Gastrocnemius medialis (tissue), 4 donors: ENCODE measurements around the gene GDAP2.

Experiments used
- POLR2A ChIP-seq, 2 donors: fragments of 450-650 bp; IDR thresholded peaks; one replicate each; pipeline ENCODE4 v1.6.1; 2017; ENCODE audit warnings: antibody characterized with exemption in 2 of 2, mild to moderate bottlenecking in 2 of 2, moderate library complexity in 2 of 2
- TF ChIP-seq, protein P1 (sequence below), 5 experiments: fragments of 450-650 bp in 3 of 5; fragments of 200-600 bp in 2 of 5; sonication (generic) in 2 of 5; IDR thresholded peaks in 4 of 5; conservative IDR thresholded peaks in 1 of 5; 1 replicate in 4 of 5; 2 replicates in 1 of 5; pipeline ENCODE4 v1.5.1; 2016 to 2019; ENCODE audit warnings: antibody characterized with exemption in 5 of 5, mild to moderate bottlenecking in 3 of 5, moderate library complexity in 3 of 5

DNA sequence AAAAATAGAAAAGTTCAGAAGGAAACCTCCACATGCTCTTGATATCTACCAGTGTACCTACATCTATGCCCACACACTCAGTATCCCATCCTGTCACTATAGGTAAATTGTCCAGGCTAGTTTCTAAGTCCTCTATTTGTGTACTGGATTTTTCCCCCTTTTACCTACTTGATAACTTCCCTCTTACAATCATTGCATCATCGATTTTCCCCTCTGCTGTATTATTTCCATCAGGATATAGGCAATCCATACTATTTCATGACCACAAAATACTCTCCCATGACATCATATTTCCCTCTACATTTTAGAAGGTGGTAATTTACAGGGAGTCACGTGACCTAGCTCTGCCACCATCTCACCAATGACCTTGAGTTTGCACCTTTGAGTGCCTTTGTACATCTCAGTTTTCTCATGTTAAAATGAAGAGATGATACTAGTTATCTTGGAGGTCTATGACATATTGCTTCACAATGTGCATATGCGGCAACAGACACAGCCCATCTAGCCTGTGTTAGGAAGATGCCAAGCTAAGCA, 88.2 kb downstream of the GDAP2 start:
- TF ChIP-seq, protein P1, sequence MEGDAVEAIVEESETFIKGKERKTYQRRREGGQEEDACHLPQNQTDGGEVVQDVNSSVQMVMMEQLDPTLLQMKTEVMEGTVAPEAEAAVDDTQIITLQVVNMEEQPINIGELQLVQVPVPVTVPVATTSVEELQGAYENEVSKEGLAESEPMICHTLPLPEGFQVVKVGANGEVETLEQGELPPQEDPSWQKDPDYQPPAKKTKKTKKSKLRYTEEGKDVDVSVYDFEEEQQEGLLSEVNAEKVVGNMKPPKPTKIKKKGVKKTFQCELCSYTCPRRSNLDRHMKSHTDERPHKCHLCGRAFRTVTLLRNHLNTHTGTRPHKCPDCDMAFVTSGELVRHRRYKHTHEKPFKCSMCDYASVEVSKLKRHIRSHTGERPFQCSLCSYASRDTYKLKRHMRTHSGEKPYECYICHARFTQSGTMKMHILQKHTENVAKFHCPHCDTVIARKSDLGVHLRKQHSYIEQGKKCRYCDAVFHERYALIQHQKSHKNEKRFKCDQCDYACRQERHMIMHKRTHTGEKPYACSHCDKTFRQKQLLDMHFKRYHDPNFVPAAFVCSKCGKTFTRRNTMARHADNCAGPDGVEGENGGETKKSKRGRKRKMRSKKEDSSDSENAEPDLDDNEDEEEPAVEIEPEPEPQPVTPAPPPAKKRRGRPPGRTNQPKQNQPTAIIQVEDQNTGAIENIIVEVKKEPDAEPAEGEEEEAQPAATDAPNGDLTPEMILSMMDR (IDR thresholded peaks at IDR 0.05 in 4 of 5, conservative IDR thresholded peaks at IDR 0.05 in 1 of 5) = no peak
- TF ChIP-seq POLR2A (IDR thresholded peaks at IDR 0.05) = no peak
